K562 (cell line): ENCODE results near the gene HOXD12. TPM values are rescaled to one million over a fixed set of nuclear protein-coding genes. Genes with fewer than 3 reads are reported as not detected.

Source experiments
- ATAC-seq: fragments of 200-7000 bp; cut with Tn5 transposase; 3 replicates; pipeline ENCODE4 v1.9.1; 2020; ENCODE audit warnings: moderate library complexity
- BruUV-seq: library from RNA; stranded (reverse); fragments of 400-500 nt; replicated peaks from 2 replicates; lab custom pipeline; 2021; lab: Mats Ljungman, UMichigan
- CTCF ChIA-PET: fragments of 300-600 bp; formaldehyde crosslinking; extraction: SDS; loops from one replicate; lab custom pipeline; 2021; ENCODE audit warnings: low intra/inter-chr PET ratio; lab: Yijun Ruan, JAX
- POLR2A ChIA-PET: fragments of 300-600, 350-650 bp; sonication (Branson Sonifier 250); formaldehyde crosslinking; extraction: SDS; loops from one replicate; lab custom pipeline; 2021; ENCODE audit warnings: antibody characterized with exemption, inconsistent platforms; lab: Yijun Ruan, JAX
- DNase-seq, 4 experiments: peaks; one replicate each; pipeline versions ENCODE4 v3.0.0 to v3.0.0-alpha.2; 2011 to 2018; ENCODE audit warnings: low spot score in 3 of 4, mixed read lengths in 3 of 4; ENCODE audit errors: extremely low read depth in 1 of 4
- FAIRE-seq: peaks from 2 replicates; lab custom pipeline; 2011; peaks lifted over from hg19 to GRCh38; lab: Jason Lieb, UNC
- H2AFZ ChIP-seq: 2 replicates; pipeline ENCODE4 v1.6.0; 2011; ENCODE audit warnings: low read depth, low read length, control low read depth, inconsistent platforms
- H3K27ac ChIP-seq: fragments of 200-600 bp; 3 replicates; pipeline ENCODE4 v1.8.0; 2011; ENCODE audit warnings: low read depth, mild to moderate bottlenecking, control low read depth, inconsistent platforms, low read length, moderate library complexity, mixed read lengths; ENCODE audit errors: extremely low read depth
- H3K27me3 ChIP-seq, 2 experiments: fragments of 300-600 bp in 1 of 2; 2 replicates in 1 of 2; 3 replicates in 1 of 2; pipeline versions ENCODE4 v1.6.0 to v1.8.0; 2011; ENCODE audit warnings: inconsistent platforms in 2 of 2, low read length in 2 of 2, mild to moderate bottlenecking in 1 of 2, mixed read lengths in 1 of 2, moderate library complexity in 1 of 2; ENCODE audit not compliant: control insufficient read depth in 2 of 2, insufficient read depth in 2 of 2
- H3K36me3 ChIP-seq: fragments of 300-600 bp; 3 replicates; pipeline ENCODE4 v1.8.0; 2011; ENCODE audit warnings: mild to moderate bottlenecking, low read length, inconsistent platforms; ENCODE audit not compliant: control insufficient read depth, insufficient read depth
- H3K4me1 ChIP-seq, 2 experiments: fragments of 200-600 bp in 1 of 2; replicated peaks in 1 of 2; 2 replicates in 1 of 2; 3 replicates in 1 of 2; pipeline versions ENCODE4 v1.5.1 to v1.8.0; 2011; ENCODE audit warnings: inconsistent platforms in 2 of 2, low read length in 2 of 2, mild to moderate bottlenecking in 1 of 2, mixed read lengths in 1 of 2, moderate library complexity in 1 of 2; ENCODE audit not compliant: control insufficient read depth in 2 of 2, insufficient read depth in 2 of 2
- H3K4me2 ChIP-seq: 2 replicates; pipeline ENCODE4 v1.6.1; 2011; ENCODE audit warnings: low read length, control low read depth, inconsistent platforms, mixed read lengths; ENCODE audit not compliant: insufficient read depth
- H3K4me3 ChIP-seq: fragments of 200-600 bp; sonication (generic), shearing (Covaris generic); 2 replicates; pipeline ENCODE4 v1.5.1; 2016; ENCODE audit warnings: control low read depth, inconsistent platforms
- H3K79me2 ChIP-seq: fragments of 200-600 bp; 3 replicates; pipeline ENCODE4 v1.8.0; 2011; ENCODE audit warnings: low read length, inconsistent platforms; ENCODE audit not compliant: control insufficient read depth, insufficient read depth
- H3K9ac ChIP-seq, 2 experiments: 2 replicates each; pipeline versions ENCODE4 v1.6.0 to v1.6.1; 2011; ENCODE audit warnings: low read depth in 2 of 2, low read length in 2 of 2, control low read depth in 1 of 2, inconsistent platforms in 1 of 2, mild to moderate bottlenecking in 1 of 2, mixed read lengths in 1 of 2; ENCODE audit not compliant: insufficient read depth in 1 of 2
- H3K9me1 ChIP-seq: one replicate; pipeline ENCODE4 v1.6.0; 2011; ENCODE audit warnings: inconsistent platforms, mild to moderate bottlenecking, low read length, moderate library complexity; ENCODE audit not compliant: control insufficient read depth, insufficient read depth
- H3K9me3 ChIP-seq: replicated peaks from 2 replicates; pipeline ENCODE4 v1.5.1; 2011; ENCODE audit warnings: low read depth, low read length, inconsistent platforms; ENCODE audit not compliant: control insufficient read depth, insufficient read depth
- H4K20me1 ChIP-seq: replicated peaks from 2 replicates; pipeline ENCODE4 v1.6.1; 2011; ENCODE audit warnings: low read length, inconsistent platforms, mixed read lengths; ENCODE audit not compliant: control insufficient read depth, insufficient read depth
- FOXJ3 ChIP-seq: sonication (generic); formaldehyde crosslinking; IDR thresholded peaks from 2 replicates; pipeline ENCODE4 v1.4.0; 2020; ENCODE audit warnings: mild to moderate bottlenecking, missing genetic modification reagents
- GATAD2B ChIP-seq: fragments of 450-650 bp; IDR thresholded peaks from 2 replicates; pipeline ENCODE4 v1.6.1; 2017; ENCODE audit warnings: mild to moderate bottlenecking, borderline replicate concordance
- ZNF76 ChIP-seq: fragments of 250-450 bp; sonication (Bioruptor Pico); IDR thresholded peaks from 2 replicates; pipeline ENCODE4 v1.4.0; 2020; ENCODE audit warnings: mild to moderate bottlenecking, moderate library complexity, borderline replicate concordance
- WGBS: fragments of 100-300 bp; shearing (Covaris generic); methylation state at CpG from one replicate; pipeline ENCODE4 v1.1.6; 2016; ENCODE audit warnings: low coverage, mixed read lengths; ENCODE audit not compliant: insufficient coverage; ENCODE audit errors: missing lambda C conversion rate; 5-methylcytosine and 5-hydroxymethylcytosine counted together
- in situ Hi-C: fragments of 300-500 bp; cut with MboI; formaldehyde crosslinking; loops from 4 replicates; pipeline ENCODE4 v1.15.0; 2018; ENCODE audit warnings: inconsistent platforms, mixed read lengths
- intact Hi-C: fragments of 100-400 bp; cut with micrococcal nuclease; formaldehyde crosslinking; loops from 2 replicates; pipeline ENCODE4 v1.14.2; 2022
- polyA plus RNA-seq, 8 experiments: library from polyadenylated mRNA; depleted of rRNA in 4 of 8; stranded (reverse) in 5 of 8; unstranded in 3 of 8; fragments of >200 nt; fragmentation: Nextera tagmentation in 2 of 8; fragmentation: Illumina TruSeq in 1 of 8; extraction: Ambion mirVana in 2 of 8; extraction: Trizol in 1 of 8; gene quantifications; 2 replicates each; pipeline versions ENCODE4 v1.2.1 to v1.2.3, GENCODE V29; 2011 to 2014; ENCODE audit warnings: inconsistent platforms in 1 of 8, missing spikeins in 1 of 8
- total RNA-seq, 7 experiments: library from RNA; depleted of rRNA in 6 of 7; stranded (reverse); fragments of >200 nt in 6 of 7; fragmentation: Illumina TruSeq in 2 of 7; extraction: Trizol in 2 of 7; gene quantifications; 2 replicates each; pipeline versions ENCODE4 v1.2.1 to v1.2.3, GENCODE V29; 2011 to 2021; ENCODE audit warnings: low replicate concordance in 1 of 7

Gene HOXD12
- total and polyA plus RNA-seq, 9 of the 15 experiments (the other 6 are each of a cell fraction or from before 2014, with no cell fraction given), result not detected

DNA sequence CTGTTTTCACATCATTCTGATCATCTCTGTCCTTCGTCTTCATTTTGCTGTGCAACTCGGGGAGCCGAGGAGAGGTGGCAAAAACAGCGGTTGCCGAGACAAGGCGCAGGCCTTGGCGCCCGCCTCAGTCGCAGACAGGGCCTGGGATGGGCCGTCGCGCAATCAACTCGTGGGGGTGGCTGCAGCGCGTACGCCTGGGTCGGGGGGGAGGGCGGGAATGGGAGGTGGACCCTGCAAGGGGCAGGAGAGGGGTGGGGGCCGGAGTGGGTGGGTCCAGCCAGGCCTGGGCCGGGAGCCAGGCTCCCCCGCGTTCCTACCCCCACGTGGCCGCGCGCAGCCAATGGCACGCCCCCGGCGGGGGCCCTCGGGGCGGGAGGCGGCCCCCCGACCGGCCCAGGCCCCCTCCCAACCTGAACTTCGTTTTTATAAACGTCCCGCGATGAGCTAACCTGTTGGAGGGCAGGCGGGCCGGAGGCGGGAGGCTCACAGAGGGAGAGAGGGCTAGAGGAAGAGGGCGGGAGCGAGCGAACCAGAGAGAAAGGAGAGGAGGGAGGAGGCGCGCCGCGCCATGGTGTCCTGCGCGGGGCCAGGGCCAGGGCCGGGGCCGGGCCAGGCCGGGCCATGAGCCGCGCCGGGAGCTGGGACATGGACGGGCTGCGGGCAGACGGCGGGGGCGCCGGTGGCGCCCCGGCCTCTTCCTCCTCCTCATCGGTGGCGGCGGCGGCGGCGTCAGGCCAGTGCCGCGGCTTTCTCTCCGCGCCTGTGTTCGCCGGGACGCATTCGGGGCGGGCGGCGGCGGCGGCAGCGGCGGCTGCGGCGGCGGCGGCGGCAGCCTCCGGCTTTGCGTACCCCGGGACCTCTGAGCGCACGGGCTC, 7.1 kb upstream of the HOXD12 start, which contains the start of gene HOXD13 (continued):
- TF ChIP-seq FOXJ3 (CRISPR knock-in tag), result no peak

DNA sequence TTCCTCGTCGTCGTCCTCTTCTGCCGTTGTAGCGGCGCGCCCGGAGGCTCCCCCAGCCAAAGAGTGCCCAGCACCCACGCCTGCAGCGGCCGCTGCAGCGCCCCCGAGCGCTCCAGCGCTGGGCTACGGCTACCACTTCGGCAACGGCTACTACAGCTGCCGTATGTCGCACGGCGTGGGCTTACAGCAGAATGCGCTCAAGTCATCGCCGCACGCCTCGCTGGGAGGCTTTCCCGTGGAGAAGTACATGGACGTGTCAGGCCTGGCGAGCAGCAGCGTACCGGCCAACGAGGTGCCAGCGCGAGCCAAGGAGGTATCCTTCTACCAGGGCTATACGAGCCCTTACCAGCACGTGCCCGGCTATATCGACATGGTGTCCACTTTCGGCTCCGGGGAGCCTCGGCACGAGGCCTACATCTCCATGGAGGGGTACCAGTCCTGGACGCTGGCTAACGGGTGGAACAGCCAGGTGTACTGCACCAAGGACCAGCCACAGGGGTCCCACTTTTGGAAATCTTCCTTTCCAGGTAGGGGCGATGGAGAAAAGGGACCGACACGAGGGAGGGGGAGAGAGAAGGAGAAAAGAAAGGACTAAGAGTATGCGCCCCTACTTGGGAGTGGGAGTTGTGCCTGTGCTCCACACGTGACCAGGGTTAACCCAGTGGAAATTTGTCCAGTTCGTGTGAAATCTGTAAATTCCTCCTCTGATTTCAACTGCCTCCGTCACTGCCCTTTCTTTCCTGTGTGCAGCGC, 6.3 kb upstream of the HOXD12 start:
- 23% methylated on average over 43 of the region's 53 CpGs for WGBS
- DNase-seq, result no peak
- Histone ChIP-seq H3K36me3 (no peaks in the 10 kb centered on the region), H3K4me3 (no peak overlapping the region), H3K79me2 (no peaks in the 10 kb centered on the region), H3K9ac (no peak overlapping the region), H3K4me2 (no peak overlapping the region), H3K4me1 (peaks cover 8 to 21% of the 10 kb centered on the region in 2 experiments), H4K20me1 (peaks cover 5% of the 10 kb centered on the region; the same call in 1 of the 2 replicates), H3K9me1 (no peaks in the 10 kb centered on the region), H3K27me3 (peaks cover 65 to 75% of the 10 kb centered on the region in 2 experiments), H2AFZ (no peak overlapping the region), H3K9me3 (no peaks in the 10 kb centered on the region), H3K27ac (no peak overlapping the region)
- ChIA-PET CTCF (no interaction called here), POLR2A (no interaction called here)
- in situ Hi-C loops, result loop anchor here (25.0 kb wide), 1 partner anchor 1056 kb away; no protein-coding TSS in a partner anchor
- BruUV-seq, result no TSS peak
- TF ChIP-seq ZNF76 (CRISPR knock-in tag) (no peak), GATAD2B (no peak)
- no peak for FAIRE-seq
- ATAC-seq, result no peak
- intact Hi-C loops, result no loop called here
